ENCODE measurements around the gene FASLG. TPM values are rescaled to one million over a fixed set of nuclear protein-coding genes. Genes with fewer than 3 reads are reported as not detected.

FASLG gene
- total RNA-seq, 1 experiment from 2014 or later = not detected

GRCh38 chr1:172638249-172638648 lies 20.7 kb upstream of the FASLG start:
- peaks cover 18% of the 10 kb centered on the region for H3K4me1 Mint-ChIP-seq
- ATAC-seq = no peak
- no peak overlapping the region for H3K4me3 Mint-ChIP-seq
- POLR2A ChIA-PET = interaction anchor here (0.6 kb wide), 1 partner anchor 19 kb away, joined by 3 read pairs; no protein-coding TSS in a partner anchor
- no peaks in the 10 kb centered on the region for H3K27me3 Mint-ChIP-seq (ENCODE audit: low read depth)
- H3K27ac Mint-ChIP-seq = no peak overlapping the region
- H3K36me3 Mint-ChIP-seq = no peaks in the 10 kb centered on the region
- CTCF ChIA-PET = no interaction called here
- no peak for DNase-seq (ENCODE audit: low spot score)
- peaks cover 14% of the 10 kb centered on the region for H3K9me3 Mint-ChIP-seq
- TF ChIP-seq E2F4 (CRISPR knock-in tag; IDR thresholded peaks at IDR 0.05; ENCODE audit: borderline replicate concordance, low read depth) (no peak), RELA (CRISPR knock-in tag; IDR thresholded peaks at IDR 0.05; ENCODE audit: borderline replicate concordance) (no peak), AFF4 (CRISPR knock-in tag; IDR thresholded peaks at IDR 0.05; ENCODE audit: borderline replicate concordance) (no peak), HMGA2 (CRISPR knock-in tag; IDR thresholded peaks at IDR 0.05) (no peak), TP53 (CRISPR knock-in tag; IDR thresholded peaks at IDR 0.05) (no peak), NFYB (CRISPR knock-in tag; conservative IDR thresholded peaks at IDR 0.05; ENCODE audit: low read depth) (no peak), CBFB (CRISPR knock-in tag; IDR thresholded peaks at IDR 0.05; ENCODE audit: low read depth) (no peak), CREB1 (CRISPR knock-in tag; IDR thresholded peaks at IDR 0.05) (no peak), KAT7 (CRISPR knock-in tag; IDR thresholded peaks at IDR 0.05; ENCODE audit: borderline replicate concordance) (no peak), FOXP1 (CRISPR knock-in tag; IDR thresholded peaks at IDR 0.05; ENCODE audit: borderline replicate concordance) (no peak), MLX (CRISPR knock-in tag; IDR thresholded peaks at IDR 0.05) (no peak), ZNF219 (CRISPR knock-in tag; IDR thresholded peaks at IDR 0.05; ENCODE audit: borderline replicate concordance) (no peak), ZNF416 (CRISPR knock-in tag; IDR thresholded peaks at IDR 0.05) (no peak), ZNF671 (CRISPR knock-in tag; IDR thresholded peaks at IDR 0.05) (no peak), ZNF396 (CRISPR knock-in tag; IDR thresholded peaks at IDR 0.05; ENCODE audit: borderline replicate concordance) (no peak), PRRX2 (CRISPR knock-in tag; IDR thresholded peaks at IDR 0.05) (no peak), GRHL2 (CRISPR knock-in tag; IDR thresholded peaks at IDR 0.05; ENCODE audit: insufficient replicate concordance, severe bottlenecking) (no peak)

GRCh38 chr1:172638885-172639831 lies 19.7 kb upstream of the FASLG start:
- ChIA-PET CTCF (interaction anchor here (1.0 kb wide), 1 partner anchor 78 kb away, joined by 3 read pairs; no protein-coding TSS in a partner anchor), POLR2A (interaction anchor here (0.6 kb wide), 1 partner anchor 18 kb away, joined by 3 read pairs; no protein-coding TSS in a partner anchor)
- Mint-ChIP-seq H3K4me1 (peaks cover 14% of the 10 kb centered on the region), H3K36me3 (no peaks in the 10 kb centered on the region), H3K4me3 (no peak overlapping the region), H3K27ac (no peak overlapping the region), H3K9me3 (peaks cover 14% of the 10 kb centered on the region), H3K27me3 (ENCODE audit: low read depth) (no peaks in the 10 kb centered on the region)
- ATAC-seq = peak; percentile 34
- DNase-seq (ENCODE audit: low spot score) = no peak
- TF ChIP-seq IRF1 (CRISPR knock-in tag; IDR thresholded peaks at IDR 0.05) = no peak
- TF ChIP-seq GABPB1 (CRISPR knock-in tag; IDR thresholded peaks at IDR 0.05) = no peak
- TF ChIP-seq STAT6 (CRISPR knock-in tag; conservative IDR thresholded peaks at IDR 0.05; ENCODE audit: low read depth) = no peak
- TF ChIP-seq MLX (CRISPR knock-in tag; IDR thresholded peaks at IDR 0.05) = no peak
- TF ChIP-seq OVOL2 (CRISPR knock-in tag; IDR thresholded peaks at IDR 0.05; ENCODE audit: borderline replicate concordance) = no peak
- TF ChIP-seq RELA (CRISPR knock-in tag; IDR thresholded peaks at IDR 0.05; ENCODE audit: borderline replicate concordance) = no peak
- TF ChIP-seq ATF1 (CRISPR knock-in tag; IDR thresholded peaks at IDR 0.05) = no peak
- TF ChIP-seq E2F1 (CRISPR knock-in tag; IDR thresholded peaks at IDR 0.05) = no peak

Data from WTC11 (cell line).